ENCODE results near the gene IL32.
A peak's percentile ranks its signal among the peaks of the same experiment; 100 is the strongest.

IL32 gene

GRCh38 chr16:3059723-3060242 lies 5.7 kb upstream of the IL32 start:
- peak overlapping the region; percentile 76 for H3K4me3 ChIP-seq (replicated peaks; ENCODE audit: low read depth, low read length)
- DNase-seq (ENCODE audit: extremely low read depth, low read depth), result no peak
- TF ChIP-seq, protein P1, sequence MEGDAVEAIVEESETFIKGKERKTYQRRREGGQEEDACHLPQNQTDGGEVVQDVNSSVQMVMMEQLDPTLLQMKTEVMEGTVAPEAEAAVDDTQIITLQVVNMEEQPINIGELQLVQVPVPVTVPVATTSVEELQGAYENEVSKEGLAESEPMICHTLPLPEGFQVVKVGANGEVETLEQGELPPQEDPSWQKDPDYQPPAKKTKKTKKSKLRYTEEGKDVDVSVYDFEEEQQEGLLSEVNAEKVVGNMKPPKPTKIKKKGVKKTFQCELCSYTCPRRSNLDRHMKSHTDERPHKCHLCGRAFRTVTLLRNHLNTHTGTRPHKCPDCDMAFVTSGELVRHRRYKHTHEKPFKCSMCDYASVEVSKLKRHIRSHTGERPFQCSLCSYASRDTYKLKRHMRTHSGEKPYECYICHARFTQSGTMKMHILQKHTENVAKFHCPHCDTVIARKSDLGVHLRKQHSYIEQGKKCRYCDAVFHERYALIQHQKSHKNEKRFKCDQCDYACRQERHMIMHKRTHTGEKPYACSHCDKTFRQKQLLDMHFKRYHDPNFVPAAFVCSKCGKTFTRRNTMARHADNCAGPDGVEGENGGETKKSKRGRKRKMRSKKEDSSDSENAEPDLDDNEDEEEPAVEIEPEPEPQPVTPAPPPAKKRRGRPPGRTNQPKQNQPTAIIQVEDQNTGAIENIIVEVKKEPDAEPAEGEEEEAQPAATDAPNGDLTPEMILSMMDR (IDR thresholded peaks at IDR 0.05; ENCODE audit: low read depth, low read length, missing control alignments), result no peak

DNA sequence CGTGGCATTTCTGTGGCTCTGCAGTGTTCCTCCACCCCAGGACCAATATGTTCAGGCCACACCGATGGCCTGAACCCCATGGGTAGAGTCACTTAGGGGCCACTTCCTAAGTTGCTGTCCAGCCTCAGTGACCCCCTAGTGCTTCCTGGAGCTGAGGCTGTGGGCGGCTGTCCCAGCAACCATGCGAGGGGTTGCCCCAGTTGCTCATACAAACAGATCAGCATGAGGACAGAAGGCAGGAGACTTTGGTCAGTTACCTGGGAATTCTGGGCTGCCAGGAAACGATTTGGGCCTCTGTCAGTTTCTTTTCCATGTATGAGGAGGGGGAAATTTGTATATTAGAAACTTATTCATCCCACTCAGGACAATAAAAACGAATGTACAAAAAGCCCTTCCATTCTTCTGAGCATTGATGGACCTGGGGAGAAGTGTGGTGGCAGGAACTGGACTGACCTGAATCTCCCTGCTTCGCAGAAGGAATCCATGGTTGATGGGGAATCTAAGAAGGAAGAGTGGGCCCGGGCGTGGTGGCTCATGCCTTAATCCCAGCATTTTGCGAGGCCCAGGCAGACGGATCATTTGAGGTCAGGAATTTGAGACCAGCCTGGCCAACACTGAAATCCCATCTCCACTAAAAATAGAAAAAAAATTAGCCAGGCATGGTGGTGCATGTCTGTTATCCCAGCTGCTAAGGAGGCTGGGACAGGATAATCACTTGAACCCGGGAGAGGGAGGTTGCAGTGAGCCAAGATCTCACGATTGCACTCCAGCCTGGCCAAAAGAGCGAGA lies 4.9 kb upstream of the IL32 start:
- TF ChIP-seq, protein P1 (IDR thresholded peaks at IDR 0.05; ENCODE audit: low read depth, low read length, missing control alignments), result no peak
- no peak for DNase-seq (ENCODE audit: extremely low read depth, low read depth)
- H3K4me3 ChIP-seq (replicated peaks; ENCODE audit: low read depth, low read length), result no peak overlapping the region

GRCh38 chr16:3062553-3062952 lies 2.9 kb upstream of the IL32 start:
- H3K4me3 ChIP-seq (replicated peaks; ENCODE audit: low read depth, low read length), result no peak overlapping the region
- no peak for DNase-seq (ENCODE audit: extremely low read depth, low read depth)
- TF ChIP-seq, protein P1 (IDR thresholded peaks at IDR 0.05; ENCODE audit: low read depth, low read length, missing control alignments), result no peak

- DNase-seq (ENCODE audit: extremely low read depth, low read depth), result no peak
- TF ChIP-seq, protein P1 (IDR thresholded peaks at IDR 0.05; ENCODE audit: low read depth, low read length, missing control alignments), result no peak
- H3K4me3 ChIP-seq (replicated peaks; ENCODE audit: low read depth, low read length), result no peak overlapping the region
These were observed 1.6 kb upstream of the IL32 start for GRCh38 chr16:3063625-3064386.

- TF ChIP-seq, protein P1 (IDR thresholded peaks at IDR 0.05; ENCODE audit: low read depth, low read length, missing control alignments), result no peak
- H3K4me3 ChIP-seq (replicated peaks; ENCODE audit: low read depth, low read length), result peak overlapping the region; percentile 30
- no peak for DNase-seq (ENCODE audit: extremely low read depth, low read depth)
These were observed 451 bp downstream of the IL32 start for GRCh38 chr16:3065742-3066439.

DNA sequence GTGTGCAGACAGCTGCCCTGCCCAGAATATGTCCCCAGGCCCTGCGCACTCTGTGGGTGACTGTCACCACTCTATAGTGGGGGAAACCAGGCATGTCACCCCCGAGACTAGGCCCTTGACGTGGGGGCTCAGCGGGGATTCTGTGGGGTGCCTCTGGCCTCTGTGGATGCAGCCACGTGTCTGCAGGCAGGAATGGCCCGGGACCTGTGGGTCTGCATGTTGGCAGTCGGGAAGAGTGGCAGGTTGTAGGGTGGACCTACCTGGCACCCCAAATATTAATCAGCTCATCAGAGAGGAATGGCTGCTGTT lies 954 bp downstream of the IL32 start:
- H3K4me3 ChIP-seq (replicated peaks; ENCODE audit: low read depth, low read length), result peak overlapping the region; percentile 30; the same call in 1 of the 2 replicates
- DNase-seq (ENCODE audit: extremely low read depth, low read depth), result no peak
- TF ChIP-seq, protein P1 (IDR thresholded peaks at IDR 0.05; ENCODE audit: low read depth, low read length, missing control alignments), result no peak

All from HFF-Myc (cell line).